Tibial nerve (tissue), 4 donors: Measurements from ENCODE around the gene OR56A5. TPM values are rescaled to one million over a fixed set of nuclear protein-coding genes. Genes with fewer than 3 reads are reported as not detected.

Experiments used
- DNase-seq, 2 donors: peaks; one replicate each; pipeline ENCODE4 v3.0.0-alpha.2; 2019; ENCODE audit warnings: low spot score in 2 of 2
- H3K27ac ChIP-seq, 4 donors: fragments of 200-600 bp; sonication (generic) in 3 of 4; one replicate each; pipeline ENCODE4 v1.5.1; 2017 to 2019; ENCODE audit warnings: mild to moderate bottlenecking in 1 of 4
- H3K27me3 ChIP-seq, 2 donors: fragments of 200-600 bp; sonication (generic) in 1 of 2; one replicate each; pipeline versions ENCODE4 v1.5.1 to v1.6.0; 2017 to 2019
- H3K36me3 ChIP-seq, 3 donors: fragments of 200-600 bp; sonication (generic); one replicate each; pipeline ENCODE4 v1.5.1; 2018 to 2019
- H3K4me1 ChIP-seq, 4 donors: fragments of 200-600 bp; sonication (generic) in 3 of 4; one replicate each; pipeline ENCODE4 v1.5.1; 2017 to 2019
- H3K4me3 ChIP-seq, 4 donors: fragments of 200-600 bp; sonication (generic) in 3 of 4; one replicate each; pipeline ENCODE4 v1.5.1; 2017 to 2019; ENCODE audit warnings: mild to moderate bottlenecking in 1 of 4, moderate library complexity in 1 of 4
- H3K9me3 ChIP-seq, 4 donors: fragments of 200-600 bp; sonication (generic) in 3 of 4; one replicate each; pipeline ENCODE4 v1.5.1; 2017 to 2019
- EP300 ChIP-seq, 2 donors: sonication (generic); formaldehyde crosslinking; IDR thresholded peaks; one replicate each; pipeline ENCODE4 v1.6.1; 2017; ENCODE audit warnings: antibody characterized with exemption in 2 of 2, mild to moderate bottlenecking in 1 of 2
- POLR2A ChIP-seq, 2 donors: fragments of 450-650 bp; IDR thresholded peaks; one replicate each; pipeline ENCODE4 v1.6.1; 2017; ENCODE audit warnings: antibody characterized with exemption in 2 of 2, mild to moderate bottlenecking in 2 of 2, moderate library complexity in 2 of 2
- WGBS, 2 donors: methylation state at CpG; one replicate each; pipeline ENCODE4 v1.1.5; 2018; 5-methylcytosine and 5-hydroxymethylcytosine counted together
- total RNA-seq, 4 donors: library from RNA; depleted of rRNA; stranded (reverse); fragments of >200 nt; gene quantifications; one replicate each; pipeline ENCODE4 v1.1.0, GENCODE V29; 2016
- TF ChIP-seq, protein P1 (sequence below), 5 experiments: fragments of 200-600 bp in 3 of 5; fragments of 450-650 bp in 2 of 5; sonication (generic) in 3 of 5; IDR thresholded peaks; one replicate each; pipeline ENCODE4 v1.5.1; 2016 to 2019; ENCODE audit warnings: antibody characterized with exemption in 5 of 5, mild to moderate bottlenecking in 3 of 5, moderate library complexity in 2 of 5

Gene OR56A5, protein sequence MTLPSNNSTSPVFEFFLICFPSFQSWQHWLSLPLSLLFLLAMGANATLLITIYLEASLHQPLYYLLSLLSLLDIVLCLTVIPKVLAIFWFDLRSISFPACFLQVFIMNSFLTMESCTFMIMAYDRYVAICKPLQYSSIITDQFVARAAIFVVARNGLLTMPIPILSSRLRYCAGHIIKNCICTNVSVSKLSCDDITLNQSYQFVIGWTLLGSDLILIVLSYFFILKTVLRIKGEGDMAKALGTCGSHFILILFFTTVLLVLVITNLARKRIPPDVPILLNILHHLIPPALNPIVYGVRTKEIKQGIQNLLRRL
- total RNA-seq: not detected

DNA sequence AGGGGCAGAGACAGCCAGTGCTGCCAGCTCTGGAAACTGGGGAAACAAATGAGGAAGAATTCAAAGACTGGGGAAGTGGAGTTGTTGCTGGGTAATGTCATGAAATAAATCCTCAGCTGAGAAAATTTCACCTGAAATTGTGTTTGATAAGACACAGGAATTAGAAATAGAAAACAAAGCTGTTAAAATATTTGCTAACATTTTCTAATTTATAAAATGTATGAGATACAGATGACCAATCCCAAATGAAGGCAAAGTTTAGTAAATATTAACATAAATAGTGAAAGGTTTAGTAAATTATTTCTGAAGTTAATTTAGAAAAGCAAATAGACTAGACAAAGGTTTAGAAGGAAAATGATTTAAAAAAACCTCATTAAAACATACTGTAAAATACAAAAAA is at the start of gene OR56A5:
Gene OR56A5 (minus strand): TSS at position 101 of the 400 bp plus-strand sequence. CDS start 0 bp downstream, at position 101.
- H3K4me3 ChIP-seq: no peak within 1 kb of the TSS

DNA sequence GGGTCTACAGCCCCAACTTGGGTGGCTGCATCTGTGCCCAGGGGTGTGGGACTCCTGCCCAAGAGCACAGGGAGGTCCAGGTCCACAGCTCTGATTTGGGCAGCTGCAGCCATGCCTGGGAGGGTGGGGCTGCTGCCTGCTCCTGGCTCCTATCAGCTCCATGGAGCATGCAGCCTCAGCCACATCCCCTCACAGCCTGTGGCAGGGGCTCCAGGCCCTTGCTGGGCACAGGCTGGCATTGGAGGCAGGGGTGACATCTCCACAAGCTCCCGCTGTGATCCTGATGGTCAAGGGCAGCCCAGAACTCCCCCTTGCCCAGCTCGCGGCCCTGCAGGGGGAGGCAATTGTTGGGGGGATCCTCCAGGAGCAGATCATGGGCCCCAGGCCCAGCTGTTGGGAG is 44.7 kb upstream of the OR56A5 start:
- 86% methylated on average over 3 of the region's 3 CpGs; no CpG with 5 or more reads in 1 of the 2 donors for whole genome bisulfite sequencing, 2 donors
- no peak overlapping the region for H3K27ac ChIP-seq
- H3K9me3 ChIP-seq: peaks cover 0 to 10% (median 0%) of the 10 kb centered on the region in 4 donors
- no peaks in the 10 kb centered on the region for H3K4me1 ChIP-seq
- DNase-seq: no peak
- no peak for TF ChIP-seq POLR2A (IDR thresholded peaks at IDR 0.05)
- TF ChIP-seq EP300 (IDR thresholded peaks at IDR 0.05): no peak
- TF ChIP-seq, protein P1, sequence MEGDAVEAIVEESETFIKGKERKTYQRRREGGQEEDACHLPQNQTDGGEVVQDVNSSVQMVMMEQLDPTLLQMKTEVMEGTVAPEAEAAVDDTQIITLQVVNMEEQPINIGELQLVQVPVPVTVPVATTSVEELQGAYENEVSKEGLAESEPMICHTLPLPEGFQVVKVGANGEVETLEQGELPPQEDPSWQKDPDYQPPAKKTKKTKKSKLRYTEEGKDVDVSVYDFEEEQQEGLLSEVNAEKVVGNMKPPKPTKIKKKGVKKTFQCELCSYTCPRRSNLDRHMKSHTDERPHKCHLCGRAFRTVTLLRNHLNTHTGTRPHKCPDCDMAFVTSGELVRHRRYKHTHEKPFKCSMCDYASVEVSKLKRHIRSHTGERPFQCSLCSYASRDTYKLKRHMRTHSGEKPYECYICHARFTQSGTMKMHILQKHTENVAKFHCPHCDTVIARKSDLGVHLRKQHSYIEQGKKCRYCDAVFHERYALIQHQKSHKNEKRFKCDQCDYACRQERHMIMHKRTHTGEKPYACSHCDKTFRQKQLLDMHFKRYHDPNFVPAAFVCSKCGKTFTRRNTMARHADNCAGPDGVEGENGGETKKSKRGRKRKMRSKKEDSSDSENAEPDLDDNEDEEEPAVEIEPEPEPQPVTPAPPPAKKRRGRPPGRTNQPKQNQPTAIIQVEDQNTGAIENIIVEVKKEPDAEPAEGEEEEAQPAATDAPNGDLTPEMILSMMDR (IDR thresholded peaks at IDR 0.05): no peak
- H3K36me3 ChIP-seq: no peaks in the 10 kb centered on the region
- no peak overlapping the region for H3K4me3 ChIP-seq
- no peaks in the 10 kb centered on the region for H3K27me3 ChIP-seq

More for the DNA sequence above, at the start of gene OR56A5:
- H3K27me3 ChIP-seq: no peaks in the 10 kb centered on the region
- H3K9me3 ChIP-seq: peaks cover 0 to 12% (median 0%) of the 10 kb centered on the region in 4 donors
- no peaks in the 10 kb centered on the region for H3K4me1 ChIP-seq
- TF ChIP-seq EP300 (IDR thresholded peaks at IDR 0.05) (no peak), POLR2A (IDR thresholded peaks at IDR 0.05) (no peak)
- TF ChIP-seq, protein P1 (IDR thresholded peaks at IDR 0.05): no peak
- no peak for DNase-seq
- H3K36me3 ChIP-seq: no peaks in the 10 kb centered on the region
- H3K27ac ChIP-seq: no peak within 1 kb of the TSS

DNA sequence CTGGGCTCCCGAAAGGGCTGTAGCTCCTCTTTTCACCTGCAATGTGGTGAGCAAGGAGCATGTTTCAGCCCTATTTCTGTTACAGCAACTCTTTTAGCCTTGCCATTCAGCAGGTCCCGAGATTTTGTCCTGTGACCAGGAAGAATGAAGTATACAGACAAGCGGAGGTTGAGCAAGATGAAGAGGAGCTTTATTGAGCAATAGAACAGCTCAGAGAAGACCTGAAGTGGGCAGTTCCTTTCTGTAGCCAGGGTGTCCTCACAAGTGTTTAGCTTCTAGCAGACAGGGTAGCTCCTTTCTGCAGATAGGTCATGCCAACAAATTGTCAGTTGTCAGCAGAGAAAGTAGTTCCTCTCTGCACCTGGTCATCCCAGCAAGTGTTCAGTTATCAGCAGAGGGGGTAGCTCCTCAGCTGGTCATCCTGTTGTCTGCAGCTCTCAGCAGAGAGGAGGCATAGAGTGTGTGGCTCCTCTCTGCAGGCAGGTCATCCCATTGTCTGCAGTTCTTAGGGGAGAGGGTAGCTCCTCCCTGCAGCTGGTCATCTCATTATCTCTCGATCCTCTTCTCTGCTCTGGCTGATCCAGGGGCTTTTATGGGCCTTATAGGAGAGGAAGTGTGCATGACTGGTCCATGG is 43.9 kb upstream of the OR56A5 start:
- Histone ChIP-seq H3K4me1 (no peaks in the 10 kb centered on the region), H3K36me3 (no peaks in the 10 kb centered on the region), H3K9me3 (peaks cover 0 to 10% (median 0%) of the 10 kb centered on the region in 4 donors), H3K27me3 (no peaks in the 10 kb centered on the region), H3K27ac (no peak overlapping the region), H3K4me3 (no peak overlapping the region)
- TF ChIP-seq, protein P1 (IDR thresholded peaks at IDR 0.05): no peak
- TF ChIP-seq POLR2A (IDR thresholded peaks at IDR 0.05) (no peak), EP300 (IDR thresholded peaks at IDR 0.05) (no peak)
- 77 to 80% methylated on average over 4 of the region's 4 CpGs for WGBS, 2 donors
- DNase-seq: no peak

DNA sequence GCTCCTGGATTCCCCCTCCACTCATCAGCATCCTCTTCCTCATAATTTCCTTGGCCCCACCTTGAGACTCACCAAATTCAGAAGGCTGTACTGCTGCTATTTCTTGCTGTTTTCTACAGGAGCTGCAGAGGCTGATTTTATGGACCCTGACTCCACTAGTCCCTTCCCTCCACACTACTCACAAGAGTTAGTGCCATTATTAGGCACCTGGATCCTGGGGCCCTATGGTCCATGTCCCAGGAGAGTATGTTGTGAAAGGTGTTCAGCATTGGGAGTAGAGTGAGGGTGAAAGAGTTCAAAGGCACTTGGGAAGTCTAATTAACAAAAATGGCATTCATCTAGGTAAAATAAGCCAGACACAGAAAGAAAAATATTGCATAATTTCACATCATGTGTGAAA is 38.6 kb upstream of the OR56A5 start, which contains the start of gene OR56A4:
Gene OR56A4 (minus strand): TSS at position 101 of the 400 bp plus-strand sequence. CDS start 3,954 bp downstream, outside the sequence.
- TF ChIP-seq EP300 (IDR thresholded peaks at IDR 0.05) (no peak), POLR2A (IDR thresholded peaks at IDR 0.05) (no peak)
- TF ChIP-seq, protein P1 (IDR thresholded peaks at IDR 0.05): no peak
- no peak within 1 kb of the TSS for H3K27ac ChIP-seq
- H3K4me3 ChIP-seq: no peak within 1 kb of the TSS
- DNase-seq: no peak
- H3K27me3 ChIP-seq: no peaks in the 10 kb centered on the region
- H3K4me1 ChIP-seq: no peaks in the 10 kb centered on the region
- no peaks in the 10 kb centered on the region for H3K36me3 ChIP-seq
- H3K9me3 ChIP-seq: no peaks in the 10 kb centered on the region

DNA sequence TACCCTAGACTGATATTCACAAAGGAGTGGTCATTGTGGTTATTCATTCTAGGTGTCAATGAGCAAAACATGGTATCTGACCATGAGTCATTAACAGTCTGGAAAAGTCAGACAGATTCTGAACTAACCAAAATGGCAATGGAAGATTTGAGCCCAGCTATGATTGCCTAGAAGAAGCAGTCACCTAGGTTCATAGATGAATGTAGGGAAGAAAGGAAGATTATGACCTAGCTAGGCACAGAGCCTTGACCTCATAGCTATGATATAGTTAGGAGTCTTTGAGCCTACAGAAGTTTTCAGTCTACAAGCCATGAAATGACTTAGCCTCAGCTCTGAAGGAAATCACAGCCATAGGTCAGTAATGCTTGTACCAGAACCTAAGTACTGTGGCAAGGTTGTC is 38.1 kb upstream of the OR56A5 start:
- H3K9me3 ChIP-seq: no peaks in the 10 kb centered on the region
- H3K27me3 ChIP-seq: no peaks in the 10 kb centered on the region
- H3K27ac ChIP-seq: no peak overlapping the region
- DNase-seq: no peak
- no peaks in the 10 kb centered on the region for H3K36me3 ChIP-seq
- no peak overlapping the region for H3K4me3 ChIP-seq
- TF ChIP-seq EP300 (IDR thresholded peaks at IDR 0.05) (no peak), POLR2A (IDR thresholded peaks at IDR 0.05) (no peak)
- TF ChIP-seq, protein P1 (IDR thresholded peaks at IDR 0.05): no peak
- H3K4me1 ChIP-seq: no peaks in the 10 kb centered on the region
